HG03571 (cell line): Measurements from ENCODE around the gene KLRC3.
"Not testable (repeated sequence)": the region's sequence is repeated elsewhere in the genome, so short reads cannot be mapped to it uniquely, and the experiment has no call there.

Source experiments
- ATAC-seq: cut with Tn5 transposase; IDR thresholded peaks from one replicate; pipeline ENCODE4 v1.9.1; 2021; ENCODE audit not compliant: unreplicated experiment

Gene KLRC3

GRCh38 chr12:10420334-10420733 is at the start of gene KLRC3:
Gene KLRC3 (minus strand): TSS chr12:10420595. CDS start chr12:10420550, 45 bp downstream.
- not testable (repeated sequence) for ATAC-seq

- ATAC-seq: no peak
Measured at GRCh38 chr12:10469701-10470100, 49.3 kb upstream of the KLRC3 start.

DNA sequence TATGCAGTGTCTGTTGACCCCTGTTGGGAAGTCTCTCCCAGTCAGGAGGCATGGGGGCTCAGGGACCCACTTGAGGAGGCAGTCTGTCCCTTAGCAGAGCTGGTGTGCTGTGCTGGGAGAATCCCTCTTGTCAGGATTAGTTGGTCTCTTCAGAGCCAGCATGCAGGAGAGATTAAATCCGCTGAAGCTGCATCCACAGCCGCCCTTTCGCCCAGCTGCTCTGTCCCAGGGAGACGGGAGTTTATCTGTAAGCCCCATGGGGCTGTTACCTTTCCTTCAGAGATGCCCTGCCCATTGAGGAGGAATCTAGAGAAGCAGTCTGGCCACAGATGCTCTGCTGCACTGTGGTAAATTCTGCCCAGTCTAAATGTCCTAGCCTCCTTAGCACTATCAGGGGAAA is 45.9 kb upstream of the KLRC3 start:
- no peak for ATAC-seq

- ATAC-seq: no peak
Measured at GRCh38 chr12:10457760-10458159, 37.4 kb upstream of the KLRC3 start.

DNA sequence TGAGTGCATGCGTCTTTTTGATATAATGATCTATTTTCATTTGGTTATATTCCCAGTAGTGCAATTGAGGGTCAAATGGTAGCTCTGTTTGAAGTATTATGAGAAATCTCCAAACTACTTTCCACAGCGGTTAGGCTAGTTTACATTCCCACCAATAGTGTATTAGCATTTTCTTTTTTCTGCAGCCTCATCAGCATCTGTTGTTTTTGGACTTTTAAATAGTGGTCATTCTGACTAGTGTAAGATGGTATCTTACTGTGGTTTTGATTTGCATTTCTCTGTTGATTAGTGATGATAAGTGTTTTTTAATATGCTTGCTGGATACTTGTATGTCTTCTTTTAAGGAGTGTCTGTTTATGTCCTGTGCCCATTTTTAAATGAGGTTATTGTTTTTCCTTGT is 36.5 kb upstream of the KLRC3 start:
- no peak for ATAC-seq

DNA sequence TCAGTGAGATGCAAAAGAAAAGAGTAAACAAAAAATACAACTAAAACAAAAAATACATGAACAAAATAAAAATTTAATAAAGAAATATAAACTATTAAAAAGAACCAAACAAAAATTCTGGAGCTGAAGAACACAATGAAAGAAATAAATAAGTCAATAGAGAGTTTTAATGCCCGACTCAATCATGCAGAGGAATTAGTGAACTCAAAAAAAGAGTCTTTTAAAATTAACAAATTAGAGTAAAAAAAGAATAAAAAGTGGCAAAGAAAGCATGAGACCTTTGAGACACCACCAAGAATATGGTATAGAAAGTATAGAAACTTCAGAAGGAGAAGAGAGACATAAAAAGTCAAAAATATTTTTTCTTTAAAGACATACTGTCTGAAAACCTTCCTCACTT is 35.4 kb upstream of the KLRC3 start:
- no peak for ATAC-seq

DNA sequence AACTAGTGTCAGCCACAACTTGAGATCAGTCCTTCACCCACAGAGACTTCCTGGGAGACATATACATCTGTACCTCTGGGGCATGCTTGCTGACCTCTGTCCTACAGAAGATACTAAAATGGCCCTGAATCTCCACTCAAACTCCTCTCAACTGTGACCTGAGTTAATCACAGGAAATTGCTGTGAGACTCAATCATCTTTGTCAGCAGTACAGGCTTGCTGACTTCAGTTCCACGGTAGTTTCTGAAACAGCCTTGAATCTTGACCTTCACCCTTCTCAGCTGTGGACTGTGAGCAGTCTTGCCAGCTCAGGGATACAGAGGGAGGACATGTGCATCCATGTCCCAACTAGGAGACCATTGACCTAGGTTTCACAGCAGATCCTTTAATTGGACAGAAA is 34.1 kb upstream of the KLRC3 start:
- ATAC-seq: no peak

GRCh38 chr12:10453156-10453555 is 32.8 kb upstream of the KLRC3 start, which contains the start of gene KLRC1:
Gene KLRC1 (minus strand): TSS chr12:10453377. CDS start chr12:10451156, 2,221 bp downstream.
- ATAC-seq: no peak

- ATAC-seq: no peak
Measured at GRCh38 chr12:10448236-10448635, 27.8 kb upstream of the KLRC3 start.

- ATAC-seq: not testable (repeated sequence)
Measured at GRCh38 chr12:10446052-10446451, 25.7 kb upstream of the KLRC3 start.

- ATAC-seq: not testable (repeated sequence)
Measured at GRCh38 chr12:10441144-10441543, 20.7 kb upstream of the KLRC3 start.

DNA sequence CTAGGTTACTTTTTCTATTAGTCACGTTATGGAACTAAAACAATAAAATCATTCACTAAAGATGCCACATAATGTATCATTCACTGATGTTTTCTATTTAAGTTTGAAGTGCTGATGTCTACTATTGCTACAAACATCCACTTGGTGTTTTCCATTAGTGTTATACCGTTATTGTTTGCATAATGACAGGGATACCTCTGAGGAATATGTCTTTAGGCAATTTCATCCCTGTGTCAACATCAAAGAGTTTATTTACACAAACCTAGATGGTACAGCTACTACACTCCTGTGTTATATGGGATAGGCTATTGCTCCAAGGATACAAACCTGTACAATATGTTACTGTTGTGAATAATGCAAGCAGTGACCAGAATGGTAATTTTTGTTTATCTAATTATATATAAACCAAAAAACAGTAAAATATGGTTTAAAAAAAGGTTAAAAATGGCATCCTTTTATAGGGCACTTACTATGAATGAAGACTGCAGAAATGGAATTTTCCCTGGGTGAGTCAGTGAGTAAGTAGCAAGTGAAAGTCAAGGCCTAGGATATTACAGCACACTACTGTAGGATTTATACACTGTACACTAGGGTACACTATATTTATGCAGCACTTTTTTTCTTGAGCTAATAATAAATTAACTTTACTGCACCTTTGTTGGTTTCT is 19.3 kb upstream of the KLRC3 start:
- not testable (repeated sequence) for ATAC-seq

GRCh38 chr12:10437601-10438000 is 17.2 kb upstream of the KLRC3 start:
- not testable (repeated sequence) for ATAC-seq

DNA sequence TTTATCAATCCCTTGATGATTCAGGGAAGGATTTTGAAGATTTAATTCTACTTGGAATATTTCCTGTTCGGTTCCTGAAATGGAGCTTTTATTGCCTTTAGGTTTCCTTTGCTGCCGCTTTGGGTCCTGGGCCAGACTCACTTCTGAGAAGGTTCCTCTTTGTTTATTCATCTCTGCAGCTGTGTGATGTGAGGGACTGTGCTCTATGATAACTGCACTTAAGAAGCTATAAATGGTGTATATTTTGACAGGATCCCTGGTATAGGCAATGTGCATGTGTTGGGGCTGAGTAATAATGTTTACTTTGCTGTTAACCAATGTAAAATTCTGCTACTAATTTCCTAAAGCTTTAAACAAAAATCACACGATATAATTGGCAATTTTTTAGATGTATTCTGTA is 15.4 kb upstream of the KLRC3 start, which contains the start of gene KLRC2:
Gene KLRC2 (minus strand): TSS at position 195 of the 400 bp plus-strand sequence. CDS start 24 bp downstream, at position 171.
- ATAC-seq: not testable (repeated sequence)

- ATAC-seq: not testable (repeated sequence)
Measured at GRCh38 chr12:10430623-10431022, 10.2 kb upstream of the KLRC3 start.

DNA sequence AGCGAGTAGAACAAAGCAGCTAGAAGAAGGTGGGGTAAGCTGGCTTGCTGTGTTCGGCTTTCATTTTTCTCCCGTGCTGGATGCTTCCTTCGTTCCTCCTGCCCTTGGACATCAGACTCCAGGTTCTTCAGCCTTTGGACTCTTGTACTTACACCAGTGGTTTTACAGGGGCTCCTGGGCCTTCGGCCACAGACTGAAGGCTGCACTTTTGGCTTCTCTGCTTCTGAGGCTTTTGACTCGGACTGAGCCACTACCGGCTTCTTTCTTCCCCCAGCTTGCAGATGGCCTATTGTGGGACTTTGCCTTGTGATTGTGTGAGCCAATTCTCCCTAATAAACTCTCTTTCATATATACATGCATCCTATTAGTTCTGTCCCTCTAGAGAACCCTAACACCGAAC is 5.5 kb upstream of the KLRC3 start:
- ATAC-seq: not testable (repeated sequence)

- ATAC-seq: not testable (repeated sequence)
Measured at GRCh38 chr12:10424260-10424899, 4.0 kb upstream of the KLRC3 start.

- ATAC-seq: not testable (repeated sequence)
Measured at GRCh38 chr12:10422159-10422558, 1.8 kb upstream of the KLRC3 start.

DNA sequence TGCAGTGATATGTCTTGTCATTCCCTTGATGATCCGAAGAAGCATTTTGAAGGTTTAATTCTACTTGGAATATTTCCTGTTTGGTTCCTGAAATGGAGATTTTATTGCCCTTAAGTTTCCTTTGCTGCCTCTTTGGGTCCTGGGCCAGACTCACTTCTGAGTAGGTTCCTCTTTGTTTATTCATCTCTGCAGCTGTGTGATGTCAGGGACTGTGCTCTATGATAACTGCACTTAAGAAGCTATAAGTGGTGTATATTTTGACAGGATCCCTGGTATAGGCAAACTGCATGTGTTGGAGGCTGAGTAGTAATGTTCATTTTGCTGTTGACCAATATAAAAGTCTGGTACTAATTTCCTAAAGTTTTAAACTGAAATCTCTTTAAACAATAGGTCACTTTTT is 11.0 kb downstream of the KLRC3 start, which contains the start of gene KLRC4:
Gene KLRC4 (minus strand): TSS at position 366 of the 400 bp plus-strand sequence. CDS start 182 bp downstream, at position 184.
- ATAC-seq: no peak

- ATAC-seq: no peak
Measured at GRCh38 chr12:10408842-10409241, 11.6 kb downstream of the KLRC3 start.

GRCh38 chr12:10406725-10407124 is 13.7 kb downstream of the KLRC3 start:
- no peak for ATAC-seq

DNA sequence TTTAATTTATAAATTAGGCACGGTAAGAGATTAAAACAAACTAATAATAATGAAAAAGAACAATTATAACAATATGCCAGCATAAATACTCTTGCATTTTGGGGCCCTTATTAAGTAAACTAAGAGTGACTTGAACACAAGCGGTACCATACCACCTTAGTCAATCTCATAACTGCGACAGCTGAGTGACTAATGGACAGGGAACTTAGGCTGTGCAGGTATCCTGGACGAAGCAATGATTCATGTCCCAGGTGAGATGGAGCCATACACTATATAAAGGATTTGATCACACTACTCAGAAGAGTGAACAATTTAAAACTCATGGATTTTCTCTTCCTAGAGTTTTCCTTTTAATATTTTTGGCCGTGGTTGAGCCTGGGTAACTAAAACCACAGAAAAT is 15.1 kb downstream of the KLRC3 start:
- no peak for ATAC-seq
